ENCODE measurements around the gene UQCC5. TPM values are rescaled to one million over a fixed set of nuclear protein-coding genes. Genes with fewer than 3 reads are reported as not detected.

The UQCC5 gene
- polyA plus RNA-seq, 4 donors, result 14.9 to 31.4 (median 21.3) TPM

DNA sequence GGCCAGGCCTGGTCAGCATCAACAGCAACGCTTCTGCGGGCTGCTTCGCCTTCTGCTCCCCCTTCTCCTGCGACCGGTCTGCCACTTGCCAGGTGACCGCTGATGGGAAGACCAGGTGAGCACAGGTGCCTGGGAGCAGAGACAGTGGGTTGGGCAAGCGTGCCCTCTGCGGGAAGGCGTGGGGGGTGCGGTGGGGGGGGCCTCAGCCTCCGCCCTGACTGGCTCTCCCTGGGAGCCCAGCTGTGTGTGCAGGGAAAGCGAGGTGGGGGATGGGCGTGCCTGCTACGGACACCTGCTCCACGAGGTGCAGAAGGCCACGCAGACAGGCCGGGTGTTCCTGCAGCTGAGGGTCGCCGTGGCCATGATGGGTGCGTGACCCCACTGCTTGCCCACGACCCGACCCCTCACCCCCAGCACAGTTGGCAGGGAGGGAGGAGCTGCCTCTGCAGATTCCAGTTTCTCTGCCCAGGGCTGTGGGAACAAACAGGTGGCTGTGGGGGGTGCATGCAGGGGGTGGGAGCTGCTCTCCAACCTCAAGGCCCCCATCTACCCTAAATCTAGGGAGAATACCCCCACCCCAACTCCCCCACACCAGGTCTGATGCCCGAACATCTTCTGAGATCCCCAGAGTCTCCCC, 32.5 kb upstream of the UQCC5 start:
- no peak for DNase-seq (ENCODE audit: low read depth in 4 of 4, low spot score in 2 of 4)

GRCh38 chr3:52504977-52505376, 31.4 kb upstream of the UQCC5 start:
- DNase-seq (ENCODE audit: low read depth in 4 of 4, low spot score in 2 of 4), result no peak

DNA sequence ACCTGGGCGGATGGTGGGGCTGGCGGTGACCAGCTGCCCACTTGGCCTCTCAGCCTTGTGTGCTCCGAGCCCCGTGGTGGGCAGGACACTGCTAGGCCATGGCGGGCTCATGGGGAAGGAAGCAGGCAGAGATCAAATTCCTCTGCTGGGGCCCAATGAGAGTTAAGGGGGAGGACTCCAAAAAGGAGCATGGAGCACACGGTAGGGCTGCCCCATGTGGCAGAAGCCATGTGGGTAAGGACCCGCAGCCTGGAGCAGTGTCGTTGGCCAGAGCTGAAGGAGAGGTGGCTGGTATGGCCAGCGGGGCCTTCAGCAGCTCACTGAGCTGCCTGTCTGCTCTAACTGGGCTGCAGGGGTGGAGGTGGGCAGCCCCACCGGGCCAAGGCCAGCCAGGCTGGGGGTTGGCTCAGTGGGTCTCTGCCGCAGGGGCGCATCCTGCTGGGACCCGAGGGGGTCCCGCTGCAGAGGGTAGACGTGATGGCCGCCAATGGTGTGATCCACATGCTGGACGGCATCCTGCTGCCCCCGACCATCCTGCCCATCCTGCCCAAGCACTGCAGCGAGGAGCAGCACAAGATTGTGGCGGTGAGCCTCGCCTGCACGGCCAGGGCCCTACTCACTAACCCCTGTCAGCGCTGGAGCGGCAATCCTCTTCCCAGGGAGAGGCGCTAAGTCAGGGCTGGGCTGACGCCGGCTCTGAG, 30.0 kb upstream of the UQCC5 start:
- no peak for DNase-seq (ENCODE audit: low read depth in 4 of 4, low spot score in 2 of 4)

DNA sequence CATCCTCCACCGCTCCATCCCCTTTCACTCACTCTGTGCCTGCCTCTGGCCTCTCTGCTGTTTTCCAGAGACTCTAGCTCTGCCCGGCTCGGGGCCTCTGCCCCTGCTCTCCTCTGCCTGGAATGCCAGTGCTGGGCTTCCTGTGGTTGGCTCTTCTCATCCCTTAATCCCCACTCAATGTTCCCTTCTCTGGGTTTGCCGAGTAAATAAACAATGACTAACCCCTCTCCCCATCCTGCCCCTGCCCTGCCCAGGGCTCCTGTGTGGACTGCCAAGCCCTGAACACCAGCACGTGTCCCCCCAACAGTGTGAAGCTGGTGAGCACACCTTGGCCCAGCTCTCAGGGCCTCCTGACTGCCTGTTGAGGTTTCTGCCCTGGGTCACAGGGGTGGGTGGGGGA, 29.0 kb upstream of the UQCC5 start:
- no peak for DNase-seq (ENCODE audit: low read depth in 4 of 4, low spot score in 2 of 4)

- no peak for DNase-seq (ENCODE audit: low read depth in 4 of 4, low spot score in 2 of 4)
These were observed 26.6 kb upstream of the UQCC5 start for GRCh38 chr3:52509753-52510328.

GRCh38 chr3:52511509-52511908, 24.9 kb upstream of the UQCC5 start:
- no peak for DNase-seq (ENCODE audit: low read depth in 4 of 4, low spot score in 2 of 4)

DNA sequence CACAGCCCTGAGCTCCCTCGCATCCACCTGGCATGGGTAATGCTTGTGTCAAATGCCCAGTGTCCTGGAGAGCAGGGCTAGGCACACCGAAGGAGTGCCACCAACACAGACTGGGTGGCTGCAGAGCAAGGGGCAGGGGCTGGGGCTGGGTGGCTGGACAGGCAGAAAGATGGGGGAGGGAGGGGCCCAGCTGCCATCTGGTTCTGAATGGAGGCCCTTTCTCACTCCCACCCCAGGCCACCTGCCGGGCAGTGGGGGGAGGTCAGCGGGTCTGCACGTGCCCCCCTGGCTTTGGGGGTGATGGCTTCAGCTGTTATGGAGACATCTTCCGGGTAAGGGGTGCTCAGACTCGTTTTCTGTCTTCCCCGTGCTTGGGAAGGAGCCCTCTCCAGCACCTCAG, 24.3 kb upstream of the UQCC5 start:
- DNase-seq (ENCODE audit: low read depth in 4 of 4, low spot score in 2 of 4), result no peak

- DNase-seq (ENCODE audit: low read depth in 4 of 4, low spot score in 2 of 4), result no peak
These were observed 23.7 kb upstream of the UQCC5 start for GRCh38 chr3:52512727-52513126.

DNA sequence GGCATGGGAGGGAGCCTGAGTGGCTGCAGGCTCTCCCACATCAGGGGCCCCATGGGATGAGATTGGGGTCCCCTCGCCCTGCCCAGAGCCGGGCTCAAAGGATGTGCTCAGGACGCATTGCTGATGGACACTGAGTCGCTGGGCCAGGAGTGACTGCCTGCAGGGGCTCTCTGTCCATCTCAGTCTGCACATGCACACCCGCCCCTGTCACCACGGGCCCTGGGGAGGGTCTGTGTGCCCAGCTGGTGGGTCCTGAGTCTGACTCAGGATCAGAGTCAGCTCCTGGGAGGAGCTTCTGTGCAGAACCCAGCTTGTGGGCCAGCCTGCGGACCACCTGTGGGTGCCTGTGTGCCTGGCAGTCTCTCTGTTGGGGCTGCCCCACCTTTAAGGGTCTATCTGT, 23.1 kb upstream of the UQCC5 start:
- DNase-seq (ENCODE audit: low read depth in 4 of 4, low spot score in 2 of 4), result no peak

GRCh38 chr3:52514576-52514975, 21.8 kb upstream of the UQCC5 start:
- DNase-seq (ENCODE audit: low read depth in 4 of 4, low spot score in 2 of 4), result no peak

DNA sequence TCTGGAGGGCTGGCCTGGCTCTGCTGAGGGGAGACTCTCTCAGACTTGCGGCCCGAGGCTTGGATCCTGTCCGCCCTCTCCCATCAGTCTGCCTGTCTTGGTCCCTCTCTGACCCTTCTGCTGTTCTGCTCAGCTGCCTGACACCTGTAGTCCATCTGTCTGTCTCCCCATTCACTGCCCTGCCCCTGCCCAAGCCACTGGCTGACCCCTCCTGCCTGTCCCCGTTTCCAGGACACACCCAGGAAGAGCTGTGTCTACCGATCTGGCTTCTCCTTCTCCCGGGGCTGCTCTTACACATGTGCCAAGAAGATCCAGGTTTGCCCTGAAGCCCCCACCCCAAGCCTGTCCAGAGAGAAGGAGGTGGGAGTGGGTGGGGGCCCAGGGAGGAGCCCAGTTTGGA, 21.2 kb upstream of the UQCC5 start:
- DNase-seq (ENCODE audit: low read depth in 4 of 4, low spot score in 2 of 4), result no peak

- DNase-seq (ENCODE audit: low read depth in 4 of 4, low spot score in 2 of 4), result no peak
These were observed 19.8 kb upstream of the UQCC5 start for GRCh38 chr3:52516509-52517195.

DNA sequence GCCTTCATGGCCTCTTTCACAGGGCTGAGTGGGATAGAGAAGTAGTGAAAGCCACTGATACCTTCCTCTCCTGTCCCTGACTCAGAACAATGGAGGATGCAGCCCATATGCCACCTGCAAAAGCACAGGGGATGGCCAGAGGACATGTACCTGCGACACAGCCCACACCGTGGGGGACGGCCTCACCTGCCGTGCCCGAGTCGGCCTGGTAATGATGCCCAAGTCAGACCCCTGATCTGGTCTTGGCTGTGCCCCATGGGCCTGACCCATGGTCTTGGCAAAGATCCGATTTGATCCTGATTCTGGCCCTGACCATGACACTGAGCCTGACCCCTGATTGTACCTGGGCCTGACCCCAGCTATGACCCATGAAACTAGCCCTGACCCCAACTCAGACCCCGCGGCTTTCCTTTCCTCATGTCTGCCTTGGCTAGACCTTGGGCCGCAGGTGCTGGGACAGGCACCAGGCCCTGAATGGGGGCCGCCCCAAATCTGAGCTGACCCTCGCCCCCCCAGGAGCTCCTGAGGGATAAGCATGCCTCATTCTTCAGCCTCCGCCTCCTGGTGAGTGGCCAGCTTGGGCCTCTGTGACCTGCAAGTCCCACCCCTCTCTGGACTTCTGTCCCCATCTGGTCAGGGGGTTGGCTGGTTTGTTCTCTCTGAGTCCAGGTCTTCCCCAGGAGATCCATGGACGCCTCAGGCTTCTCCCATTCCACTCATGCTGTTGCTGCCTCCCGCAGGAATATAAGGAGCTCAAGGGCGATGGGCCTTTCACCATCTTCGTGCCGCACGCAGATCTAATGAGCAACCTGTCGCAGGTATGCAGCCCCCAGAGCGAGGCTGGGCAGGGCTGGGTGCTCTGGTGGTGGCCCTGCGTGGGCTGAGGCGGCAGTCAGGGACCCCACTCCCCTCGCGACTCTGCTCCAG, 18.3 kb upstream of the UQCC5 start:
- DNase-seq (ENCODE audit: low read depth in 4 of 4, low spot score in 2 of 4), result no peak

- DNase-seq (ENCODE audit: low read depth in 4 of 4, low spot score in 2 of 4), result no peak
These were observed 17.5 kb upstream of the UQCC5 start for GRCh38 chr3:52518723-52519444.

GRCh38 chr3:52519445-52520140, 16.8 kb upstream of the UQCC5 start:
- no peak for DNase-seq (ENCODE audit: low read depth in 4 of 4, low spot score in 2 of 4)

GRCh38 chr3:52520141-52520667, 16.2 kb upstream of the UQCC5 start:
- no peak for DNase-seq (ENCODE audit: low read depth in 4 of 4, low spot score in 2 of 4)

DNA sequence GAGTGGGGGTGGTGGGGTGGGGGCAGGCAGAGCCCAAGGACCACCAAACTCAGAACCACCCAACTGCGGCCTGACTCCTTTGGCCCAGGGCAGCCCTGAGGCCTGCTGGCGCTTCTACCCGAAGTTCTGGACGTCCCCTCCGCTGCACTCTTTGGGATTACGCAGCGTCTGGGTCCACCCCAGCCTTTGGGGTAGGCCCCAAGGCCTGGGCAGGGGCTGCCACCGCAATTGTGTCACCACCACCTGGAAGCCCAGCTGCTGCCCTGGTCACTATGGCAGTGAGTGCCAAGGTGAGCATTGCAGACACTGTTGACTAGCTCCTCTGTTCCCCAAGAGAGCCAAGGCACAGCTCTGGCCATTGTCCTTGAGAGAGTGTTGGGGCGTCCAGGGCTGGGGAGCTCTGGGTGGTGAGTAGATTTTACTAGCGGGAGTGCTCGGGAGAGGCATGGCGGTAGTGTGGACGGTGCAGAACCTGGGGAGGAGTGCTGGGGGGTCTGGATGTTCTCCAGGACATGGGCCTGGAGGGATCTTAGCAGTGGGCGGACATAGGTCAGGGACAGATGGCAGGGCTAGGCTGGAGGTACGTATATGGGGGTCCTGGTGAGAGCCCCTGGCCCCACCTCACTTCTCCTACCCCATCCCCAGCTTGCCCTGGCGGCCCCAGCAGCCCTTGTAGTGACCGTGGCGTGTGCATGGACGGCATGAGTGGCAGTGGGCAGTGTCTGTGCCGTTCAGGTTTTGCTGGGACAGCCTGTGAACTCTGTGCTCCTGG, 15.5 kb upstream of the UQCC5 start:
- no peak for DNase-seq (ENCODE audit: low read depth in 4 of 4, low spot score in 2 of 4)

DNA sequence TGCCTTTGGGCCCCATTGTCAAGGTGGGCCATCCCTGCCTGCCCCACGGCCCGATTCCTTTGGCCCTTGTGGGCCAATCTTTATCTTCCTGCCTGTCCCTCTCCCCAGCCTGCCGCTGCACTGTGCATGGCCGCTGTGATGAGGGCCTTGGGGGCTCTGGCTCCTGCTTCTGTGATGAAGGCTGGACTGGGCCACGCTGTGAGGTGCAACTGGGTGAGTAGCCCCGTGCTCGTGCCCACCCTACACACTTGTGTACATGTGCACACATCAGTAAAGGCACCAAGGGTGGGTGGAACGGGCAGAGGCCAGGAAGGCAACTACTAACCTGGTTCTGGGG, 14.9 kb upstream of the UQCC5 start:
- no peak for DNase-seq (ENCODE audit: low read depth in 4 of 4, low spot score in 2 of 4)
